H9 (cell line): ENCODE results near the gene STK11. TPM values are rescaled to one million over a fixed set of nuclear protein-coding genes. Genes with fewer than 3 reads are reported as not detected.

Source experiments
- DNase-seq: peaks from one replicate; pipeline ENCODE4 v3.0.0-alpha.2; 2017
- H2AFZ ChIP-seq: one replicate; pipeline ENCODE4 v1.6.1; 2013; ENCODE audit warnings: mild to moderate bottlenecking, low read length, control low read depth, moderate library complexity
- H2AK5ac ChIP-seq: 2 replicates; pipeline ENCODE4 v1.6.1; 2013; ENCODE audit warnings: low read length, control low read depth, mixed read lengths; ENCODE audit not compliant: insufficient read length
- H2BK120ac ChIP-seq: one replicate; pipeline ENCODE4 v1.6.1; 2013; ENCODE audit warnings: low read depth, mild to moderate bottlenecking, low read length, control low read depth, inconsistent platforms; ENCODE audit not compliant: poor library complexity, severe bottlenecking
- H2BK12ac ChIP-seq: 2 replicates; pipeline ENCODE4 v1.6.1; 2013; ENCODE audit warnings: low read length, control low read depth, mixed read lengths, low read depth; ENCODE audit not compliant: insufficient read length
- H2BK15ac ChIP-seq: 2 replicates; pipeline ENCODE4 v1.6.1; 2013; ENCODE audit warnings: low read depth, low read length, control low read depth
- H2BK20ac ChIP-seq: one replicate; pipeline ENCODE4 v1.6.1; 2013; ENCODE audit warnings: low read depth, mild to moderate bottlenecking, low read length, control low read depth, inconsistent platforms; ENCODE audit not compliant: poor library complexity, severe bottlenecking
- H2BK5ac ChIP-seq: 2 replicates; pipeline ENCODE4 v1.6.1; 2013; ENCODE audit warnings: low read length, control low read depth, mixed read lengths; ENCODE audit not compliant: insufficient read length
- H3K14ac ChIP-seq: 2 replicates; pipeline ENCODE4 v1.6.1; 2013; ENCODE audit warnings: low read length, control low read depth; ENCODE audit not compliant: insufficient read depth
- H3K18ac ChIP-seq: 2 replicates; pipeline ENCODE4 v1.6.1; 2013; ENCODE audit warnings: low read depth, mild to moderate bottlenecking, mixed read lengths, low read length, control low read depth; ENCODE audit not compliant: insufficient read length
- H3K23ac ChIP-seq: 2 replicates; pipeline ENCODE4 v1.6.1; 2013; ENCODE audit warnings: low read length, control low read depth, mixed read lengths, low read depth; ENCODE audit not compliant: insufficient read length
- H3K23me2 ChIP-seq: 2 replicates; pipeline ENCODE4 v1.6.1; 2013; ENCODE audit warnings: low read depth, mild to moderate bottlenecking, mixed read lengths, low read length, control low read depth; ENCODE audit not compliant: insufficient read length, poor library complexity, severe bottlenecking
- H3K27ac ChIP-seq: 2 replicates; pipeline ENCODE4 v1.5.1; 2013; ENCODE audit warnings: low read length, control low read depth, mixed read lengths, low read depth; ENCODE audit not compliant: insufficient read length
- H3K27me3 ChIP-seq: 2 replicates; pipeline ENCODE4 v1.6.1; 2013; ENCODE audit warnings: low read length, control low read depth, inconsistent platforms; ENCODE audit not compliant: insufficient read depth
- H3K4ac ChIP-seq: 2 replicates; pipeline ENCODE4 v1.6.1; 2013; ENCODE audit warnings: low read depth, mild to moderate bottlenecking, control low read depth, inconsistent platforms, low read length, moderate library complexity
- H3K4me1 ChIP-seq: 2 replicates; pipeline ENCODE4 v1.6.1; 2013; ENCODE audit warnings: low read length, control low read depth, inconsistent platforms; ENCODE audit not compliant: insufficient read depth
- H3K4me2 ChIP-seq: 2 replicates; pipeline ENCODE4 v1.6.1; 2013; ENCODE audit warnings: low read length, control low read depth, mixed read lengths; ENCODE audit not compliant: insufficient read length, insufficient read depth
- H3K56ac ChIP-seq: 2 replicates; pipeline ENCODE4 v1.6.1; 2013; ENCODE audit warnings: low read depth, mild to moderate bottlenecking, mixed read lengths, low read length, control low read depth; ENCODE audit not compliant: insufficient read length
- H3K79me1 ChIP-seq: 2 replicates; pipeline ENCODE4 v1.6.1; 2013; ENCODE audit warnings: low read depth, mild to moderate bottlenecking, moderate library complexity, low read length, control low read depth, inconsistent platforms; ENCODE audit not compliant: insufficient read depth, poor library complexity, severe bottlenecking
- H3K79me2 ChIP-seq: 2 replicates; pipeline ENCODE4 v1.6.1; 2013; ENCODE audit warnings: low read length, control low read depth, inconsistent platforms; ENCODE audit not compliant: insufficient read depth
- H3K9ac ChIP-seq: 2 replicates; pipeline ENCODE4 v1.6.1; 2013; ENCODE audit warnings: low read length, control low read depth, mixed read lengths; ENCODE audit not compliant: insufficient read length; ENCODE audit errors: extremely low read depth
- H3K9me3 ChIP-seq: one replicate; pipeline ENCODE4 v1.6.1; 2013; ENCODE audit warnings: low read depth, low read length, inconsistent platforms; ENCODE audit not compliant: control insufficient read depth
- H3T11ph ChIP-seq: one replicate; pipeline ENCODE4 v1.6.1; 2013; ENCODE audit warnings: mild to moderate bottlenecking, low read length, control low read depth, inconsistent platforms
- H4K20me1 ChIP-seq: one replicate; pipeline ENCODE4 v1.6.1; 2013; ENCODE audit not compliant: control insufficient read depth, insufficient read length, insufficient read depth
- H4K5ac ChIP-seq: 2 replicates; pipeline ENCODE4 v1.6.1; 2013; ENCODE audit warnings: low read depth, mild to moderate bottlenecking, mixed read lengths, low read length, control low read depth; ENCODE audit not compliant: insufficient read length
- H4K8ac ChIP-seq: replicated peaks from 2 replicates; pipeline ENCODE4 v1.6.1; 2013; ENCODE audit warnings: low read length, control low read depth, mixed read lengths, low read depth; ENCODE audit not compliant: insufficient read length
- H4K91ac ChIP-seq: 2 replicates; pipeline ENCODE4 v1.6.1; 2013; ENCODE audit warnings: low read depth, mild to moderate bottlenecking, moderate library complexity, mixed read lengths, low read length, control low read depth; ENCODE audit not compliant: insufficient read length
- H3K27ac Mint-ChIP-seq, 3 experiments: 2 replicates in 2 of 3; 3 replicates in 1 of 3; pipeline ENCODE4 v1.8.0; 2020 to 2021; ENCODE audit warnings: mixed read lengths in 3 of 3, mild to moderate bottlenecking in 1 of 3, moderate library complexity in 1 of 3
- H3K27me3 Mint-ChIP-seq: 2 replicates; pipeline ENCODE4 v1.8.0; 2021; ENCODE audit warnings: low read depth, mild to moderate bottlenecking, moderate library complexity, mixed read lengths
- H3K36me3 Mint-ChIP-seq, 3 experiments: 2 replicates in 2 of 3; 3 replicates in 1 of 3; pipeline ENCODE4 v1.8.0; 2020 to 2021; ENCODE audit warnings: low read depth in 3 of 3, mixed read lengths in 3 of 3; ENCODE audit not compliant: insufficient read depth in 1 of 3
- H3K4me1 Mint-ChIP-seq, 2 experiments: 2 replicates each; pipeline ENCODE4 v1.8.0; 2020; ENCODE audit warnings: mixed read lengths in 2 of 2
- H3K4me3 Mint-ChIP-seq, 2 experiments: 2 replicates in 1 of 2; 3 replicates in 1 of 2; pipeline ENCODE4 v1.8.0; 2020 to 2021; ENCODE audit warnings: mild to moderate bottlenecking in 2 of 2, mixed read lengths in 2 of 2, moderate library complexity in 1 of 2
- H3K9me3 Mint-ChIP-seq, 2 experiments: 2 replicates in 1 of 2; 3 replicates in 1 of 2; pipeline ENCODE4 v1.8.0; 2020; ENCODE audit warnings: mild to moderate bottlenecking in 2 of 2, mixed read lengths in 2 of 2, moderate library complexity in 1 of 2
- CTCF ChIP-seq: fragments of 200-600 bp; sonication (generic); conservative IDR thresholded peaks from 3 replicates; pipeline ENCODE4 v1.8.0; 2021; ENCODE audit warnings: antibody characterized with exemption, mild to moderate bottlenecking
- WGBS: extraction: QIAGEN DNeasy Blood & Tissue Kit; methylation state at CpG from one replicate; pipeline ENCODE4 v1.1.7; 2013; ENCODE audit warnings: missing lambda C conversion rate, low lambda C conversion rate, mixed read lengths; ENCODE audit not compliant: insufficient read length; ENCODE audit errors: extremely low coverage; 5-methylcytosine and 5-hydroxymethylcytosine counted together
- total RNA-seq: library from RNA; stranded (reverse); gene quantifications from 2 replicates; pipeline ENCODE4 v1.2.1, GENCODE V29; 2021

Gene STK11
- total RNA-seq, 1 experiment from 2014 or later: 74.3 TPM

GRCh38 chr19:1219786-1220476 lies 14.4 kb downstream of the STK11 start:
- Histone ChIP-seq H3K79me2 (peaks cover 7% of the 10 kb centered on the region; the same call in 1 of the 2 replicates), H4K91ac (no peak overlapping the region), H2AK5ac (no peak overlapping the region), H3K9me3 (no peaks in the 10 kb centered on the region), H2BK120ac (no peak overlapping the region), H2BK15ac (no peak overlapping the region), H3K23ac (no peak overlapping the region), H3K56ac (no peak overlapping the region), H4K8ac (no peak overlapping the region), H4K5ac (no peak overlapping the region), H3K4me1 (no peaks in the 10 kb centered on the region), H3K27me3 (no peaks in the 10 kb centered on the region), H2AFZ (no peak overlapping the region), H3K4me2 (no peak overlapping the region), H3K9ac (no peak overlapping the region), H3K14ac (no peak overlapping the region), H3T11ph (no peak overlapping the region), H3K18ac (no peak overlapping the region), H2BK5ac (no peak overlapping the region), H3K23me2 (no peaks in the 10 kb centered on the region), H2BK20ac (no peak overlapping the region), H2BK12ac (no peak overlapping the region), H3K4ac (no peak overlapping the region), H3K79me1 (peaks cover 4% of the 10 kb centered on the region), H4K20me1 (no peaks in the 10 kb centered on the region), H3K27ac (no peak overlapping the region)
- WGBS: no CpG with 5 or more reads among the region's 19 CpGs
- H3K27me3 Mint-ChIP-seq: no peaks in the 10 kb centered on the region
- H3K4me1 Mint-ChIP-seq: peaks cover 4 to 20% of the 10 kb centered on the region in 2 experiments; a peak in 3 of 4 replicates
- no peak for TF ChIP-seq CTCF
- H3K4me3 Mint-ChIP-seq: no peak overlapping the region
- DNase-seq: no peak
- no peaks in the 10 kb centered on the region for H3K9me3 Mint-ChIP-seq
- no peak overlapping the region for H3K27ac Mint-ChIP-seq
- H3K36me3 Mint-ChIP-seq: peaks cover 2 to 9% (median 8%) of the 10 kb centered on the region in 3 experiments; a peak in 5 of 7 replicates
